GM23248 (cell line): ENCODE results near the gene PPP2R5C.

Experiments used
- EZH2 ChIP-seq: fragments of 200-600 bp; sonication (generic); IDR thresholded peaks from 2 replicates; pipeline ENCODE4 v1.6.1; 2018; ENCODE audit warnings: antibody characterized with exemption, mild to moderate bottlenecking; ENCODE audit not compliant: insufficient read depth, poor library complexity, severe bottlenecking
- EZH2phosphoT487 ChIP-seq: fragments of 200-600 bp; sonication (generic); IDR thresholded peaks from 2 replicates; pipeline ENCODE4 v1.6.1; 2018; ENCODE audit warnings: antibody characterized with exemption, moderate library complexity, mild to moderate bottlenecking, low read depth; ENCODE audit not compliant: insufficient read depth

DNA sequence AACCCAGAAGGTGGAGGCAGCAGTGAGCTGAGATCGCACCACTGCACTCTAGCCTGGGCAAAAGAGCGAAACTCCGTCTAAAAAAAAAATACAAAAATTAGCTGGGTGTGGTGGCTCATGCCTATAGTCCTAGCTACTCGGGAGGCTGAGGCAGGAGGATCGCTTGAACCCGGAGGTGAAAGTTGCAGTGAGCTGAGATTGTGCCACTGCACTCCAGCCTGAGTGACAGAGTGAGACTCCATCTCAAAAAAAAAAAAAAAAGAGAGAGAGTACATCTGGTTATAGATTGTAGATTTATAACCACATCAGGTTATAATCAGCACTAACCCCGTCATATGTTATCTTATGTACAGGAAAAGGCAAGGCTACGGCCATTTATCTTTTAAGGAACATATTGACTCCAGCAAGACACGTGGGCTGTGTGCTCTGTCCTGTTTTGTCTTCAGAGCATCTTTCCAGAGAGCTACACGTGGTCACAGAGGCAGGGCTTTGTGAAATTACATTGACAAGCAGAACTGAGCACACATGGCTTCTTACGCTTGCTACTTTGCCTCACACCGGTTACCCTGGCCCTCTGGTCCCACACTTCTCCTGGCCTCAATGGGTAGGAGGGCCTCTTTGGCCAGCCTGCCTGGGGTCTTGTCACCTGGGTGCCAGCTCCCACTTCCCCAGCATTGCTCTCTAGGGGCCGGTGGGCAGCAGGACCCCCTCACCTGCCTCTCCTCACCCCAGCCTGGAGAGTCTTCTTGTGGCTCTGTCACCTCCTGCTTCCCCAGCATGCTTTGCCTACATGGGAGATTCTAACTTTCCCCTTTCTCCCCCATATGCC lies 196.1 kb downstream of the PPP2R5C start:
- TF ChIP-seq EZH2 (no peak), EZH2phosphoT487 (no peak)
